ENCODE measurements around the gene TOX4.

- TF ChIP-seq CTCF (IDR thresholded peaks at IDR 0.05; ENCODE audit: low read depth, low read length) (no peak), EZH2phosphoT487 (IDR thresholded peaks at IDR 0.05; ENCODE audit: low read depth) (no peak)
Measured at GRCh38 chr14:21537090-21537424, 60.1 kb downstream of the TOX4 start.
